Activated gamma-delta T cell treated with Interleukin-2 at 50 U/mL for 16 hours (primary cell): ENCODE data around the gene BRD7.

ENCODE experiments used
- DNase-seq: peaks from one replicate; pipeline ENCODE4 v3.0.0-alpha.2; 2020

Gene BRD7

DNA sequence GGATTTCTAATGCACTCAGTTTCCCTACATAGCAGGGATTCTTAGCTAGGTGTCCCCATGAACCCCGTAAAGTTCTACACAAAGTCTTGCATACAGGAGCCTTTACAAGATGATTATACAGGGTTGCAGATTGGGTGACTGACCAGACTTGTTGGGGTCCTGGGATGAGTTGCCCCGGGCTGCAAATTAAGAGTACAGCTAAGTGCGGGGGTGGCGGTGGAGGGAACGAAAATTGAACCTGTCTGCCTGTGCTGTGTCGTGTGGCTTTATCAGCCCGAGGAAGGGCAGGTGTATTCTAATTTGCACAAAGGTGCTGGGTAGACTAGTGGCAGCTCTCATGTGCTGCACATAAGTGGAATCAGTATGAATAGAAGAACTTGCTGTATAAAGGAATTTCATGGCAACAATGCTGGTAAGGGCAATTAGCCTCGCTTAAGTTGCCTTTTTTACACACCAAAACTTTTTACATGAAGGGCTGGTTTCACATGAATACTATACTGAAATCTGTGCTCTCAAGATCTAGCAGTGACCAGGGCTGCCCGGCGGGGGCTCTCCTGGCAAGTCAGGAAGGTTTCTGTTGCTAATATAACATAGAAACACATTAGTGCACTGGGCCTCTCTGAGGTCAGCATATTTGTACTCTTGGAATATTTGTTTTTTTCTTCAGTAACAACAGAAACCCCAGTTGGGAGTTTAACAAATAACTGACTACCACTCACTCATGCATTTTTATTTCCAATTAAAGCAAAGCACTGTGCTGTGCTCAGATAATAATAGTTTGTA is 51.7 kb downstream of the BRD7 start:
- no peak for DNase-seq

DNA sequence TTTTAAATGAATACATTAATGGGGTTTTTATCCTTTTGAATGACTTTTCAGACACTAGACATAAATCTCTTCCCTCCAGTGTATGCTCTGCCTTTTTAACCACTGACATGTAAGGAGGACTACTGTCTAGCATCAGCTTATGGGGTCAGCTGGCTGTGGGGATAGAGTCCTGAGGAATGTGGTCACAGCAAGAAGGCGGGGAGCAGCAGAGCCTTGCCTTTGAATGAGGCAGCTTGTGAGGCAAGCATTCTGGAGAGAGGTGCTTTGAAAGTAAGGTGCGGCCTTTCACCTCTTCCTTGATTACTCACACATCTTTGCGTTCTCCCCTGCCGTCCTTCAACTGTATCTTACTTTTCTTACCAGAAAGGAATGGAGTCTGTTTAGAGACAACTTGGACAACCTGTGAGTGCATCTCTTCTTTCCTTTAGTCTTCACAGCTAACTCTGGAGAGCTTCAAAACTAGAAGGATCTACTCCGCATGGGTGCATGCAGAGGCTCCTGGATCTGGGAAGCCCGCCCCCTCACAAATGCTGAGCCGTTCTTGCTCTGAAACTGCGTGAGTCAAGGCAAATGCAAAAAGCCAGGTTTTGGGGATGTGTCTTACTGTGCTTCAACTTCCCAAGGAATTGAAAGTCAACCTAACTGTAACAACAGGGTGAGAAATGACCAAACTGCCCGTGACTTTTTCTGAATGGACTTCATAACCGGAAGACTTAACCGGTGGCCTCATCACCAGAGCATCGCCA is 52.5 kb downstream of the BRD7 start:
- DNase-seq: no peak

DNA sequence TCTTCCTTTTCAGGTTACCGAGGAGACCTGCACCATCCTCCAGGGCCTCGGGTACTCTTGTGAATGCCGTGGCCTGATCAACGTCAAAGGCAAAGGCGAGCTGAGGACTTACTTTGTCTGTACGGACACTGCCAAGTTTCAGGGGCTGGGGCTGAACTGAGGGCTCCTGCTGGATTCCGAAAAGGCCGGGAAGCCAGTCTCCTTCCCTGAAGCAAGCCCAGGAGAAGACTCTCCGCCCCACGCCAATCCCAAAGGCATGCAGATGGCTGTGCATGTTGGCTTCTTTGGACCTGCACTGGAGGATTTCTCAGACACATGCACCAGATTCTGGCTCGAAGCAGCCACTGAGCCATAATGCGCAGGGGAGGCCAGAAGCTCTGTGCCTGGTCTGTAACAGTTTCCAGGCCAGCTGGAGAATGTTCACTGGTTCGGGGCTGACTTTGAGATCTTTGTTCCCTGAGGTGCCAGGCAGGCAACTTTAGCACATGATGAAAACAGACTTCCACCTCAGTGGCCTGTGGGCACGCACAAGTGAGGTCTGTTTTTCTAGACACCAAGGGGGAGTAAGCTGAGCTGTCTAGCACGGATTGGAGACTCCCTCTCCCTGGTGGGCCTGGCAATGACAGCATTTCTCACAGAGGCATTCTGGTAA is 53.3 kb downstream of the BRD7 start:
- no peak for DNase-seq

DNA sequence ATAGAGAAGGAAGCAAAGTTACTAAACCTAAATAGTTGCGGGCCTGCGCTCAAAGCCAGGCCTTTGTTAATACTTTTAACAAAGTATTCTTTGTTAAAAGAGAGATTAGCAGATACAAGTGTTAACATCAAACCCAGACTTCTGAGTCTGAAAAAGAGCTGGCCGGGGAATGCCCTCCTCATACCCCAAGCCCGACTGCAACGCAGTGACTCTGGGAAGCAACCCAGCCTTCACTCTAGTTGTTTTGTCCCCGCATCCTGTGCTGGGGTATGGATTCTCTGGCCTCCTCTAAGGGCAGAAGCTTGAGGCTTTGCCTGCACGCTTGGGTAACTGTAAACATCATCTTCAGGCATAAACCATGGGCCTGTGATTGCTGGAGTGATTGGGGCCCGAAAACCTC is 54.1 kb downstream of the BRD7 start:
- no peak for DNase-seq

DNA sequence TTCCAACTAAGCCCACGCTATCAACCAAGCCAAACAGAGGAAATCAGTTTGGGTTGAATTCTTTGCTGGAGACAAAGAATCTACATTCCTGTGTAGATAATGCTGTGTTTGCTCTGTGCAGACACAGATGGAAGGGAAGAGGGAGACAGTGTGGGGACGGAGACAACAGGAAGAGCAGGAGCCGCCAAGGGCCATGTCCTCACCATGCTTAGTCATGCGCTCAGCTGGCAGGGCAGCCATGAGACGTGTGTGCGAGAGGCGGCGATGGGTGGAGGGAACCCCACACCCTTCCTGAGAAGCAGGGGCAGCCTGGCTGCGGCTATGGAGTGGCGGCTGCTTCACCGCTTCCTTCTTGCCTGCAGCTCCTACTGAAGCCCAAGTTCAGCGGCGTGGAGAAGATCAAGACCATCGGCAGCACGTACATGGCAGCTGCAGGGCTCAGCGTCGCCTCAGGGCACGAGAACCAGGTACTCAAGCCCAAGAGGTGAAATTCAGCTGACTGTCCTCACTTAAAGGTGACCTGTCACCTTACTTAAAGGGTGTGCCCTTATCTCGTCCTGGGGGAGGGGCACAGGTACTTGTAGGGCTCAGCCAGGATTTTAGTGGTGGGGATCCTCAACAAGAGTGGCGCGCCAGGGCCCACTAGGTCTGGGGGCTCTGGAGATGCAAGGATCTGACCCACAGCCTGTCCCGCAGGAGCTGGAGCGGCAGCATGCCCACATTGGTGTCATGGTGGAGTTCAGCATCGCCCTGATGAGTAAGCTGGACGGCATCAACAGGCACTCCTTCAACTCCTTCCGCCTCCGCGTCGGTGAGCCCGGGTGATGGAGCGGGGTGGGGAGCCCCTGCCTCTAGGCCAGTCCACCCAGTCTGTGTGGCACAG is 55.0 kb downstream of the BRD7 start:
- DNase-seq: peak; percentile 66

DNA sequence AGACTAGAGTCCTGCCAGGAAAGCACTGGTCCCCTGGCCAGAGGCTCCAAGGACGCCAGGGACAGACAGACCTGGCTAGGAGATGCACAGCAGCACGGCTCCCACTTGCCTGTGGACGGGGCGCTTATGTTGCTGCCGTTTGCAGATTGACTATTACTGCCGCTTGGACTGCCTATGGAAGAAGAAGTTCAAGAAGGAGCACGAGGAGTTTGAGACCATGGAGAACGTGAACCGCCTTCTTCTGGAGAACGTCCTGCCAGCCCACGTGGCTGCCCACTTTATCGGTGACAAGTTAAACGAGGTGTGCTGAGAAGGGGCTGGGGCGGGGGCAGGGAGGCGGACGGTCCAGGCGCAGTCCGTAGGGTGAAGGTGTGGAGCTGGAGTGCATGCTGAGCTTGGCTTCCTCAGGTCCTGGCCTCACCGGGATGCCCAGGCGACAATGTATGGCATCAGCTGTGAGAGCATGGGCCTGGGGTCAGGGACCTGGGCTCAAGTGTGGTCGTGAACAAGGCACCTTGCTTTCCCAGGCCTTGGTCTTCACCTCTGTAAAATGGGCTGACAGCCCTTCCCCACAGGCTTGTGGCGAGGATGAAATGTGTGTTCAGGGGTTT is 56.8 kb downstream of the BRD7 start:
- peak; percentile 3 for DNase-seq

DNA sequence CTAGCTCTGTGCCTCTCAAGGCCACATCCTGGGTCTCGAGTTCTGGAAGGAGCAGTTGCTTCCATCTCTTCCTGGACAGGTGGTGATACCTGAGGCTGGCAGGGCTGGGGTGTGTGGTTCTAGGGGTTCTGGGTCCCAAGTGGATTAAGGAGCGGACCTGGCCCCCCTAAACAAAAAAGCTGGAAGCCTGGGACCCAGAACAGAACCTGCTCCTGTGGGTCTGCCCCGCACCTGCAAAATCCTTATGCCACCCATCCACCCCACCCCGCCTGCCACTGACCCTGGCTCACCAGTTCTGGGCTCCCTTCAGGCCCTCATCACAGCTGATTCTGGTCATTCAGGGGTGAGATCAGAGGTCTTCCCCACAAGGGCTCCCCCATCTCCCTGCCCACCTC is 57.7 kb downstream of the BRD7 start:
- DNase-seq: peak; percentile 3

DNA sequence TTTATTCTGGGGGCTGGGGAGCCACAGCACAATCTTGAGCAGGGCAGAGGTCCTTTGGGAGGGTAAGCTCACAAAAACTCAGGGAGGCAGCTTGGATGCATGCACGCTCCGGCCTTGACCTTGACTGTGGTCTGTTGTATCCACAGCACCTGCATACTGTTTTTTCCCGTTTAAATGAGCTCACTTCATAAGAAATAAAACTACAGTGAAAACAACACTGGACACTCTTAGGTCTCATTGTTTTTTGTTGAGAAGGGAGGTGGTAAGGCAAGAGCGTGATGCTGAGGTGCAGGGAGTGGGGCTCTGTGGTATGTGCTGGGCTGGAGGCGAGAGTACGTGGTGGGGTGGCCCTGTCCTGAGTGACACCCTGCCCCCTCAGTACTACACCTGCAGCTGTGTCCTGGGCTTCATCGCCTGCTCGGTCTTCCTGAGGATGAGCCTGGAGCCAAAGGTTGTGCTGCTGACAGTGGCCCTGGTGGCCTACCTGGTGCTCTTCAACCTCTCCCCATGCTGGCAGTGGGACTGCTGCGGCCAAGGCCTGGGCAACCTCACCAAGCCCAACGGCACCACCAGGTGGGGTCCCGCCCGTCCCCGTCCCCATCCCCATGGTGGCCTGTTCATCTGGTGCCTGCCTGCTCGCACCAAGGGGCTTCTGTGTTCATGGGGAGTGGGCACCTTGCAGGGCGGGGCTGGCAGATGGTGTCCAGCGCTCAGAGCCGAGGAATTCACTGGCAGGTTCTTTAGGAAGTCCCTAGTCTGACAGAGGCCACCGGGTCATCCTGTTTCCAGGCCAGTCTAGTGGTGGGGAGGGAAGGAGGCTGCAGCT is 58.3 kb downstream of the BRD7 start:
- DNase-seq: peak; percentile 3

DNA sequence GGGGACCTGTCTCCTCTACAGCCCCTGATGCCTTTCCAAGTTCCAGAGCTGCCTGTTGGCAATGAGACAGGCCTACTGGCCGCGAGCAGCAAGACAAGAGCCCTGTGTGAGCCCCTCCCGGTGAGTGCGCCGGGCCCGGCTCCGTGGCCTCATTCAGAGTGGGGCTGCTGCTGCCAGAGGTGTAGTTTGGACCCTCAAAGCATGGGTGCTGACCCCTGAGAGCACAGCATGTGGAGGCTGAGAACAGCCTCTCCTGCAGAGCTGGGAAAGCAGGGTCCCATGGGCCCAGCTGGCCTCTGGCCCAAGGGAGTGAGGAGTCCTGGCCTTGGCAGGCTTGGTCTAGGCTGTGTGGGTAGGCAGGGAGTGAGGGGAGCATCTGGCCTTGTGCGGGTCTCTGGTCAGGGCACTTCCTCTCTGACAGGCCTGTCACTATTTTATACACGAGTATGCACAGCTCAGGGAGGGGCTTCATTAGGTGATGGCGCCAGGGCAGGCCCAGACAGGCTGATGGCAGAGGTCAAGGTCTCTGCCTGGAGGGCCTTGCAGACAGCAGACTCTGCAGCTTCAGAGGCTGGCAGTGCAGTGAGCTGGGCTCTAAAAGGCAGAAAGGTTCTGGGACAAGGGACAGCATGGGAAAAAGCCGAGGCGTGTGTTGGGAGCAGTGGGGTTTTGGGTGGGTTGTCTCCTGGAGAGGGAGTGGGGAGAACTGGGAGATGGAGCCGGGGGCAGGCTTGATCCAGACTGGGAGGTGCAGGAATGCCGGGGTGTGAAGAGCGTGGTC is 59.1 kb downstream of the BRD7 start:
- DNase-seq: peak; percentile 2

DNA sequence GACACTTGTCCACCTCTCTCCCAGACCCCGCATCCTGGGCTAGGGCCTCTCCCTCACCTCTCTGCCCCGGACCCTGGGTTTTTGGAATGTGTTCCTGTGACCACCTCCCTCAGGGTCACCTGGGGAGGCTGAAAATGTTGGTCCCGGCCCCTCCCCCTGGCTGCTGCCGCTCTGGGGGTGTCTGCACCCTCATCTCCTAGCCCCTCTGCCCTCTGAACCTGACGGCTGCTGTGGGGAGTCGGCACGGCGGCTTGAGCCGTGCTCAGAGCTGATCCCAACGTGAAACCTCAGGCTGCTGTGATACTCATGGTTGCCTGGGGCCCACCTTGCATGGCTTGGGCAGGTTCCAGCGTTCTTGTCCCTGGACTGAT is 59.6 kb downstream of the BRD7 start:
- DNase-seq: peak; percentile 3

DNA sequence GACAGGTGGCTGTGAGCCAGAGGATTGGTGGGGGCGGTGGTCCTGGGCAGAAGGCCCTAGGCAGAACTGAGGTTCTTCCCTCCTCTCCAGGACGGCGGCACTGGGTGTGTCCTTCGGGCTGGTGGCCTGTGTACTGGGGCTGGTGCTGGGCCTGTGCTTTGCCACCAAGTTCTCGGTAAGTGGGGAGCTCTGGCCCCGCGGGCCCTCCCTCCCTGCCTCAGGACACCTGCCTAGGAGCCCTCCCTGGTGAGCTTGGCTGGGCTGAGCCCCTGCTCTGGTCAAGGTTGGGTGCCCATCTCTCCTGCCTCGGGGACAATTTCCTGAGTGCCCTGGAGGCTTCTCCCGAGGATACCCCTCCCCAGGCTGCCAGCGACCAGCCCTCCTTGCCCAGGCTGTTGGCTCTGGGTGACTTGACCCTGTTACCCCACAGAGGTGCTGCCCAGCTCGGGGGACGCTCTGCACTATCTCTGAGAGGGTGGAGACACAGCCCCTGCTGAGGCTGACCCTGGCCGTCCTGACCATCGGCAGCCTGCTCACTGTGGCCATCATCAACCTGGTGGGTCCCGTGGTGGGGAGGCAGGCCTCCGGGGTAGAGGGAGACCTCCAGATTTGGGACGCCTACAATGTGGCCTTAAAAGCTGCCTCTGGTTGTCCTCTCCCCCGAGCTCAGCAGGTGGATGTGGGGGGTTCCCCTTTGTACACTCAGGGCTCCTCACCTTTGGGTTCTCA is 60.4 kb downstream of the BRD7 start:
- peak; percentile 4 for DNase-seq

DNA sequence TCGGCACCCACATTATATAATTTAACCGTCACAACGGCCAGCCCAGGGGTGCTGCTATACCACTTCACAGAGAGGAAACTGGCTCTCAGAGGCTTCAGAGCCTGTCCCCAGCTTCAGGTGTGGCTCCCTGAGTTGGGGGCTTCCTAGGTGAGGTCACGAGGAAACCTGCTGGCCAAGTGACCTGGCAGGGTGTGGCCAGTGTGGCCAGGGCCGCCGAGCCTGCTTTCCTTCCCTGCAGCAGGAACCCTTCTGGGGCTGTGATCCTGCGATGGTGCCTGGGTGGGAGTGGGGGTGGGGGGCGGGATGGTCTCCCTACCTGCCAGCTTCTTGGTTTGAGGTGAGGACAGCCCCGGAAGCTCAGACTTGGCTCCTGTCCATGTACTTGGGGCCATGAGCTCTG is 62.5 kb downstream of the BRD7 start:
- DNase-seq: no peak

DNA sequence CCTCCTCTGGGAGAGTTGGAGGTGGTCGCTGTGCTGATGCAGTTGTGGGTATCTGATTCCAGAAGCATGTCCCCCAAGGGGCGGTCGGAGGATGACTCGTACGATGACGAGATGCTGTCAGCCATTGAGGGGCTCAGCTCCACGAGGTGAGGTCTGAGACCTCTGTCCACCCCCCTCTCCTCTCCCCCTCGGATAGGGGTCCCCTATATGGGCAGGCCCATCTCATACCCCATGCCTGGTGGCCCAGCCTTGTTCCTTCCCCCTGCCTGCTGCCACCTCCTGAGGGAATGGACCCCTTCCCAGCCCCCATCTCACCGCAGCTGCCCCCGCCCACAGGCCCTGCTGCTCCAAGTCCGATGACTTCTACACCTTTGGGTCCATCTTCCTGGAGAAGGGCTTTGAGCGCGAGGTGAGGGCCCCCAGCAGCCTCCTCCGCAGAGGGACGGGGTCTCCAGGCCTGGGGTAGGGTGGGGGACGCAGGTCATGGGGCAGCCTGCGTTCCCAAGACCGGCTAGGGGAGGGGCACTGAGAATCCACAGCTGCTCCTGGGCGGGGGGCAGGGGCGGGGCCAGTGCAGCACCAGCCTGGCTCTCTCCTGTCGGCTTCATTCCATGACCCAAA is 63.2 kb downstream of the BRD7 start:
- DNase-seq: no peak

DNA sequence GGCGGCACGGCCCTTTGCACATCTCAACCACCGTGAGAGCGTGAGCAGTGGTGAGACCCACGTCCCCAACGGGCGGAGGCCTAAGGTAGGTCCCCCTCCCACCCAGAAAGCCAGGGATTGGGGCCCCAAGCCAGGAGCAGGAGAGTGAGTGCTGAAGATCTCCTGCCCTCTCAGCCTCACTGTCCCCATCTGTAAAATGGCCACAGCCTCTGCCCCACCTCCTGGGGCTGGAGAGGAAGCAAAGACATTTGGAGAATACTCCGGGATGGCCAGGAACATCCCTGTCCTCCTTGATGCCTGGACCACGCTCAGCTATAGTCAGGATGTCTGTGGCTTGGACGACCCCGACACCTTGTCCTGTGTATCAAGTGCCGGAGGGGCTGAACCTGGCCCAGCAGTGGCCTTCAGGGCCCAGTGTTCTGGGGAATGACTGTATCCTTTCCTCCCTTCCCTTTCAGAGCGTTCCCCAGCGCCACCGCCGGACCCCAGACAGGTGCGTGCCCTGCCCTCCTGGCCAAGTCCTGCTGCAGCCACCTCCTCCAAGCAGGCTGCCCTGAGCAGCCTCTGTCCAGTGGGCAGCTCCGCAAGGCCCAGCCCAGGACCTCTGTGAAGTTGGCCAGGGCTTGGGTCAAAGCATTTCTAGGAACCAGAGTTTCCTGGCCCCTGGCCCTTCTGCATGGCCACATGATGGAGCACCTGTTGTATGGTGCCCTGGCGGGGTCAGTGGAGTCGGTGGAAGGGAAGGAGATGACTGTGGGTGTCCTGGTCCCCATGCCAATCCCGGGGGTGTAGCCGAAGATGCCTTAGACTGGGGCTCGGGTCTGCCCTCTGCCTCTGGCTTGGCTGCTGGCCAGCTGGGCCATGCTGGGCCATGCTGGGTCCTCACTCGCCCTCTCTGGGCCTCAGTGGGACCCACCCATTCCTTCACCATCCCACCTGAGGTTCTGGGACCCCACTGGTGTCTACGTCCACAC is 64.0 kb downstream of the BRD7 start:
- DNase-seq: no peak

DNA sequence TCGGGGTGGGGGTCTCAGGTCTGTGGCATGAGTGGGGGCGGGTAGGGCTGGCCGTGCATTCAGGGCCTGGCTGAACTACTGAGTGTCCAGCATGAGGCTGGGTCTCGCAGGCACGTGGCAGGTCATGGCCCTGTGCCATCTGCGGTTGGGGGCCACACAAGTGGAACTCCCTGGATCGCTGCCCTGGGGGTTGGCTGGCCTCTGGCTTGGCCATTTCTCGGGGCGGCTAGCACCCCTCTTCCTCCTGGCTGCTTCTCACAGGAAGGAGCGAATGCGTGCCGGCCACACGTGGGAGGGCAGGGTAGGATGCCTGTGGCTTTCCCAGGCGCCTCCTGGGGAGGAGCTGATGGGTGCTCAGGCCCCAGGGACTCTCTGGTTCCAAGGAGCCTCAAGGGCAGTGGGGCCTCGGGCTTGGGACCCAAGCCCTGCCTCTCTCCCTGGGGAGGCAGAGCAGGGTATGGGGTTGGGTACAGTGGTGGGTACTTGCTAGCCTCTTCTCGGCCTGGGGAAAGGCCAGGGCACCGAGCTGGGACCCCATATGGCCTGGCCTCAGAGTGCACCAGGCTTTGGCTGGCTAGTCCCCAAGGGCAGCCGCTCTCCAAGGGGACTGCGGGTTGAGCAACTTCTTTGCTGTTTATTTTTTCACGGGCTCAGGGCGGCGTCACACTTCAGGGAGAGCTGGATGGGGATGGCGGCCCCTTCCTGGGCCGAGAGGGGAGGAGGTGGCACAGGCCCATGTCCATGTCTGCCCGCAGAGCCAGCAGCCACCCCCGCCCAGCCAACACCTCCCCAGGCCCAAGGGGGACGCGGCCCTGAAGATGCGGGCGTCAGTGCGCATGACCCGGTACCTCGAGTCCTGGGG is 65.0 kb downstream of the BRD7 start:
- DNase-seq: no peak

DNA sequence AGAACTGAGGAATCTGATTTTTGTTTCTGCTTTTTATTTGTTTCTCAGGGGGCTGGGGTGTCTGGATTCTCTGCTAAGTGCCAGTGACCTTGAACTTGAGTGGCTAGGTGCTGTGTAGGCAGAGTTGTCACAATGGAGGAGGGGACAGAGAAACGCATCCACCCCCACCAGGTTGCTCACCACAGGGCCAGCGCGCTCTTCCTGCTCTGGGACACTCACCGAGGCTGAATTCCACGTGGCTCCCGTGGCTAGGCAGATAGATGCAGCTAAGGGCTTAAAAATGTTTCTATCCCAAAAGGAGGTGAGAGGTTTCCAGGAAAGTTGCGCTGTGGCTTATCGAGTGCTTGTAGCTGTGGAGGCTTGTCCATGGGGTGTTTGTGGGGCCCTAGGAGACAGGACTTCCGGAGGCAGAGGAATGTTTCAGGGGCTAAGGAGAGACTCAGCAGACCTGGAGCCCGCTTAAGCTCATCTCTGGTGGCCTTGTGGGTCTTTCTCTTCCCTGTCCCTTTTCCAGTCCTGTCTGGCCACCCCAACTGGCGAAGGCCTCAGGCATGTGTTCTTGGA is 65.7 kb downstream of the BRD7 start:
- DNase-seq: no peak

DNA sequence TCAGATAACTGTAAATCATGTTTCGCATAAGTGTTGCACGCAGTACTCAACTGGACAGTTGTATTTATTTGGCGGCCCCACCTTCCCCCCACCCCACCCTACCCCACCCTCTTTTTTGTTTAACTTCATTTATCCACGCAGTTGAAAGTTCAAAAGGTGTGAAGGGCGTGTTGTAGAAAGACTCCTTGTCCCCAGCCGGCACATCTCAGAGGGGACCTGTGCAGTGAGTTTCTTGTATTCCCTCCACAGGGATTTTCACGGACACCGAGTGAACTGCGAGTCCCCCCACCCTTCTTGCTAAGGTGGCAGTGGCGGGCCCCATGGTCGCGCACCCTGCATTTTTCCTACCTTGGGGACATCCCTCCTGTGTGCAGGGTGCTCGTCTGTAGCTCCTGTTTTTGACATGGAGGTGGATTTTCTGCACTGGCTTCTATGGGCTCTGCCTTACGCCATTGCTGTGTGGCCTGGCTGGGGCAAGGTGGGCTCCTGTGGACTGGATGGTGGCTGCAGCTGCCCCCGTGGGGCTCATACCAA is 66.2 kb downstream of the BRD7 start:
- DNase-seq: no peak
